ENCODE data around the gene RNF7.
"Not testable (repeated sequence)": the region's sequence is repeated elsewhere in the genome, so short reads cannot be mapped to it uniquely, and the experiment has no call there.

The RNF7 gene

DNA sequence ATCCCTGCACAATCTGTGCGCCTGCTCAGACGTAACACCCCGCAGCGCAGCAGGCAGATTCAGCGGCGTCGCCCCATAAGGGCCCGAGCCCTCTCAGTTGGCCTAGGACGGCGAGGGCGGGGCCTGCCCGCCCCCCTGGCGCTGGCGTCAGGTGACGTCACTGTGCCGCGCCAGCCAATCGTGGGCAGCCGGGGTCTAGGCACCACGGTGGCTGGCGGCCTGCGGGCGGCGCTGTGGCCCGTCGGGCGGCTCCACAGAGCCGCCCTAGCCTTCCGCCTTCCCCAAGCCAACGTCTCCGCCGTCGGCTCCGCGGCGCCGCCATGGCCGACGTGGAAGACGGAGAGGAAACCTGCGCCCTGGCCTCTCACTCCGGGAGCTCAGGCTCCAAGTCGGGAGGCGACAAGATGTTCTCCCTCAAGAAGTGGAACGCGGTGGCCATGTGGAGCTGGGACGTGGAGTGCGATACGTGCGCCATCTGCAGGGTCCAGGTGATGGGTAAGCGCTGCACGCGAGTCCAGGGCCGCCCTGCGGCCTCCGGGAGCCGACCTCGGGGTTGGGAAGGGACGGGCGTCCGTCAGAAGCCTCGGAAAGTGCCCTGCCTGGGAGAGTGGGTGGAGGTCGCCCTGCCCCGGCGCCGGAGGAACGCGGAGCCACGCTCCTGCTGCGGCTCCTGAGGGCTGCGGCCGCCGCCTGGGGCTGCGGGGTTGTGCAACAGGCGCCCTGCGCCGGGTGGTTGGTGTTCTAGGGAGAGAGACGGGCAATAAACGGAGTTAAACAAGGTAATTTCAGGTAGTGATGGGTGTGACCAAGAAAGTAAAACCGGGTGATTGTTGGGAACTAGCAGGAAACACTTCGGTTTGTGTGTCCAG is at the start of gene RNF7:
TSS of gene RNF7 (plus strand) at position 277 of the 869 bp plus-strand sequence. CDS start at position 321, 44 bp downstream.
- peak; percentile 77 for DNase-seq (ENCODE audit: low read depth)

DNA sequence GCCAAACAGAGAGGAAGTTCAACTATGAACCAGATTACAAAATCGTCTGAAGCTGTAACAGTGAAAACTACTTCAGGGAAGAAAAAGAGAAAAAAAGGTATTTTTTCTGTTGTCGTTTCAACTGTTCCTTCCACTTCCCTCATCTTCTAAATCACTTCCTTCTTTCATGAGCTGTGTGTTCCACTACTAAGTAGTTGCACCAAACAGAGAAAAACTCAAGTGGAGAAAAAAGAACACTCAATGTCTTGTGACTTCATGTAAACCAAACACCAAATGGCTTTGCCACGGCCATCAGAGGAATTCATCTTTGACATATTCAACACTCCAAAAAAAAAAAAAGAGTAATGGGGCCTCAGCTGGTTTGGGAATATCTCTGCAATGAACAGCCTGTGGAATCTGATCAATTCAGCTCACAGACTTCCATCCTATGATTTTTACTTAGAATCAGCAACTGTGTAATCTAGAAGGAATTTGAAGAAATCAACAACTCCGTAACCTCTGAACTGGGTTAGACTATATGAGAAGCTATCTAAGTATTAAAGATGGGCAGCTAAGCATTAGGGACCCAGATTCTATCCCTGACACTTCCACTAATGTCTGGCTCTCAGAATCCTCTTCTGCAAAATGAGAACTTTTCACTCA is 47.5 kb upstream of the RNF7 start:
- DNase-seq (ENCODE audit: low read depth), result no peak

DNA sequence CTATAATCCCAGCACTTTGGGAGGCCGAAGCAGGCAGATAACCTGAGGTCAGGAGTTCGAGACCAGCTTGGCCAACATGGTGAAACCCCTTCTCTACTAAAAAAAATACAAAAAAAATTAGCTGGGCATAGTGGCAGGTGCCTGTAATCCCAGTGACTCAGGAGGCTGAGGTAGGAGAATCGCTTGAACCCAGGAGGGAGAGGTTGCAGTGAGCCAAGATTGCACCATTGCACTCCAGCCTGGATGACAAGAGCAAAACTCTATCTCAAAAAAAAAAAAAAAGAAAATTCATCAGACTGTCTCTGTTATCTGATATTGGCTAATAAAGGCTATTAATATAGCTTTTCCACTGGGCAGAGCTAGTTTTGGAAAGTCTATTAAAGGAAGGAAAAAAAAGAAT is 46.6 kb upstream of the RNF7 start:
- not testable (repeated sequence) for DNase-seq (ENCODE audit: low read depth)

DNA sequence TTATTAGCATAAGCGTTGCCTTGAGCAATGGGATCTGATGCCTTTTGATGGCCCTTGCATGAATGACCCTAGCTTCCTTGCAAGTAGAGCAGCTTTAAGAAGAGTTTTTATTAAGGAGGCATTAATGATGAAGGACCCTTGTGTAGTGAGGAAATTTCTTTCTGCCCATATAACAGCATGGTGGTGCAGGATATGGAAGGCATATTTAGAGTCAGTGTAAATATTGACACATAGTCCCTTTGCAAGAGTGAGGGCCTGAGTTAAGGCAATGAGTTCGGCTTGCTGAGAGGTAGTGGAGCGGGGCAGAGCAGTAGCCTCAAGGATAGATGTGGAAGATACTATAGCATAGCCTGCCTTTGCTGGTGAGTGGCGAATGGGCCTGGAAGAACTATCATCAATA is 45.1 kb upstream of the RNF7 start:
- DNase-seq (ENCODE audit: low read depth), result not testable (repeated sequence)

DNA sequence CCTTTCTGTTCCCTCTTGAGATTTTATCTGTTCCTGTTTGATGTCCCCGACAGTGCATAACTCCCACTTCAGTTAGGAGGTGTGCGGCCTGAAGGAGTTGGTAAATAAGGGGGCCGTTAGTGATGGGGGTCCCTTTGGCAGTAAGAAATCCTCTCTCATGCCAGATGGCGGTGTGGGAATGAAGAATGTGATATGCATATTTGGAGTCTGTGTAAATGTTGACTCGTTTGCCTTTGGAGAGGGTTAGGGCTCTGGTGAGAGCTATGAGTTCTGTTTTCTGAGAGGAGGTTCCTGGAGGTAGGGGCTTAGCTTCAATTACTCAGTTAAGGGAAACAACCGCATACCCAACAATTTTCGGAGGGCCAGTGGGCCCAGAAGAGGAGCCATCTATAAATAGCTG is 38.8 kb upstream of the RNF7 start:
- no peak for DNase-seq (ENCODE audit: low read depth)

DNA sequence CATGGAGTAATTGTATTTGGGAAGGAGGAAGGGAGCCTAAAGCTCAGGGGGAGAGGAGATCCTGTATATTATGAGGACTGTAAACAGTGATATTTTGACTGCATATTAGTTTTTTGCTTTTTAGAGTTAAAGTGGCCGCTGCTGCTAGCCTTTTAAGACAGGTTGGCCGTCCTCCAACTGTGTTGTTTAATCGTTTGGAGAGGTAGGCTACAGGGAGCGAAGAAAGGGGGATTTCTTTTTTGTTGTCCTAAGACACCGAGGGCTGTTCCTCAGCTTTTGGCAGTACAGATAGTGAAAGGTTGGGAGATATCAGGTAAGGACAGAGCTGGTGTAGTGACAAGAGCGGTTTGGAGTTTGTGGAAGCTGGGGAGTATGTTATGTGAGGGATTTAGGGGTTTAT is 38.2 kb upstream of the RNF7 start:
- no peak for DNase-seq (ENCODE audit: low read depth)

DNA sequence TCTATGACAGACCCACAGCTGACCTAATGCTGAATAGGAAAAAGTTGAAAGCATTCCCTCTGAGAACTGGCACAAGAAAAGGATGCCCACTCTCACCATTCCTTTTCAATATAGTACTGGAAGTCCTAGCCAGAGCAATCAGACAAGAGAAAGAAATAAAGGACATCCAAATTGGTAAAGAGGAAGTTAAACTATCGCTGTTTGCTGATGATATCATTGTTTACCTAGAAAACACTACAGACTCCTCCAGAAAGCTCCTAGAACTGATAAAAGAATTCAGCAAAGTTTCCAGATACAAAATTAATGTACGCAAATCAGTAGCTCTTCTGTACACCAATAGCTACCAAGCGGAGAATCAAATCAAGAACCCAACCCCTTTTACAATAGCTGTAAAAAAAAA is 34.7 kb upstream of the RNF7 start:
- not testable (repeated sequence) for DNase-seq (ENCODE audit: low read depth)

DNA sequence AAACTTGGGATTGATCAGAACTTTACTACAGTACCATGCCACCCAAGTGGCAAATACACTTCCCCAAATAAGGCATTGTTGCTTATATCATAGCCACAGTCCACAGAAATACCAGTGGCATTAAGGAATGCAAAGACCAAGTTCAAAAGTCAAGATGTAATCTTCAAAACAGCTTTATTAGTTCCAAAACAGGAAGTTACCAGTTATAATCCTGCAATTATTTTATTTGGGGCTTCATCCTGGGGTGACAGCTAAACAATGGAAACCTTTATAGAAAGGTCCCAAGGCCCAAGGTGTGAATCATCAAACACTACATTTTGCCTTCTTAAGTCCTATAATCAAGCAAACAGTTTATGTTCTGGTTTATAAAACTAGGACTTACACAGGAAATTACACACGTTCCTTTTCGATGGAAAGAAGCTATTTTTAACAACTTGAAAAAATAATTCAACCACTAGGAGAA is 30.3 kb upstream of the RNF7 start:
- no peak for DNase-seq (ENCODE audit: low read depth)

DNA sequence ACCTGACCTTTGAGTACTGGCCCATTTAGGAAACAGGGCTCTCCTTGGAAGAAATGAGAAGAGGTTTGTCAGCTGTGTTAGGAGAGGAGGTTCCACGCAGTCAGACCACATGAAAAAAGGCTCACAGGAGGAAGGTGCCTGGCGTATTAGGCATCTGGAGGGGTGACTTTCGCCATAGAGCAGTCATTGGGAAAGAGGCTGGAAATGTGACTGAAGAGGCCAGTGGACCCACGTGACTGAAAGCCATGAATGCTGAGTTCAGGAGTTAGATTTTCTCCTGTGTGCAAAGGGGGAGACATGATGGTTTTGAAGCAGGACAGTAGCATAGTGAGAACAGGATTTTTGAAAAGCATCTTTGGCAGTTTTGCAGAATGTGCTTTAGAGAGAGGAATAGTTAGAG is 29.7 kb upstream of the RNF7 start:
- no peak for DNase-seq (ENCODE audit: low read depth)

DNA sequence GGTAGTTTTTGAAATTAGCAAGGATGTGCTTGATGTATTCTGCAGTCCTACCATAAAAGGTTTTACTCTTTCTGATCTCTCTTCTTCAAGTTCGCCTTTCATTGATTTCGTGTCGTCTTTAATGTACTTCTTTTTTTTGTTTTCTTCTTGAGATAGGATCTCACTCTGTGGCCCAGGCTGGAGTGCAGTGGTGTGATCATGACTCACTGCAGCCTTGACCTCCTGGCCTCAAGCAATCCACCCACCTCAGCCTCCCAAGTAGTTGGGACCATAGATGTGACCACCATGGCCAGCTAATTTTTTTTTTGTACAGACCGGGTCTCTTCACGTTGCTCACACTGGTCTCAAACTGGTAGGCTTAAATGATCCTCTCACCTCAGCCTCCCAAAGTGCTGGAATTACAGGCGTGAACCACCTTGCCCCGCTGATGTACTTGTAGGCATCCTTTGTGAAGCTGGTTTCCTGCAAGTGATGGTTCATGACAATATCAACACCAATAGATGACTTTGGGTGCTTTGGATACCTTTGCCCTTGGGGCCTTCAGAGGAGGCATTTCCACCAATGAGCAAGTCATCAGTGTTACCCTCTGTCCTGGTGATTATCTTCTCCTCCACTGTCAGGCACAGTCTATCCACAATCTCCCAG is 28.9 kb upstream of the RNF7 start:
- no peak for DNase-seq (ENCODE audit: low read depth)

DNA sequence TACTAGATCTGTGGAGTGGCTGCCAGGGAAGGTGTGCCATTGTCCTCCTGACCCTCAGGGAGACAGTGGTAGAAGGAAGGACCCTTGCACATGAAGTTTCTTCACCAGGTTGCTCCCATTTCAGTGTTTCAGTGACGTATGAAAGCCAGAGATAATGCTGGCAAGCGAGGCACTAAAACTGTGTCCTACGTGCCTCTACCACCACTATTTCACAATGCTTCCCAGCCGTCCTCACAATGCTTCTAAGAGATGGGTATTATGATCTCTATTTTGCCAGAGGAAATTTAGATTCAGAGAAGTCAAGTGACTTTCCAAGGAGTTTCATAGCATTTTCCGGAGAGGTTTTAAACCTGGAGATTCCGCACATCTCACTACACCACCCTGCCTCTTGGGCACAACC is 28.0 kb upstream of the RNF7 start:
- no peak for DNase-seq (ENCODE audit: low read depth)

DNA sequence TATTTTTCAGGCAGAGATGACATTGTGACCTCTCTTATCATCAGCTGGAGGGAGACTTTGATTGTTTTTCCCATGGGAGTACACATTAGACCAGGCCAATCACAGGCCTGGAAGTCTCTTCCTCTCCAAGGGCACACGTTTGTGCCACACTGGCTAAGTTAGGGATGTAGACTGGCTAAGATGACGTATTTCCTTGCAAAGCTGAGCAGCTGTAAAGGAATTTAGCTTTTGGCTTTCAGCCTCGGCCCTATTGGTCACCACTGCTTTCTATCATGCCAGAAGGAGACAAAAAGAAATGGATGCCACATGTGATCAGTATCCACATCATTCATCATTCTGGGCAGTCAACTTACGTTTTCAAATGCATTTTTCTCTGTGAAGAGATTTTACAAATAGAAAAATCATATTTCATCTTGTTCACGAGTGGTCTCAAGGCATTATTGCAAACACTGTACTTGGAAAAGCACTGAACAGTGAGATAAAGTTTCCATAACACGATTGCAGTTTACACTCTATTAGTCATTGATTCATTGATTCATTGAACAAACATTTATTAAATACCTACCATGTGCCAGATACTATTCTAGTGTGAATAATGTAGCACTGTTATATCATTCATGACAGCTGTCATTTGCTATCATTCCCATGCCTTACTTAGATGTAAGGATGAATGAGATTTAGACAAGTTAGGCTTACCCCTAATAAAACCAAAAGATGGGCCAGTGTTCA is 27.0 kb upstream of the RNF7 start:
- DNase-seq (ENCODE audit: low read depth), result peak; percentile 88

DNA sequence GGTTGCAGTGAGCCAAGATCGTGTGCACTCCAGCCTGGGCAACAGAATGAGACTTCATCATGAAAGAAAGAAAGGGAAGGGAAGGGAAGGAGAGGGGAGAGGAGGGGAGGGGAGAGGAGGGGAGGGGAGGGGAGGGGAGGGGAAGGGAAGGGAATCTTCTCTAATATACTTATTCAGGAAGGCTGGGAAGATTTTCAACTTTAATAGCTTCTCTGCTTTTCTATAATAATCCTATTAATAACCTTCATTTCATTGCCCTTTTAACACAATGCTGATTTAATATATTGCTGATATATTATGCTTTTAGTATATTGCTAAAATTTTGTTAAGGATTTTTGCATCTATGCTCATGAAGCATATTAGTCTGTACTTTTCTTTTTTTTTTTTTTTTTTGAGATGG is 23.4 kb upstream of the RNF7 start:
- DNase-seq (ENCODE audit: low read depth), result no peak

DNA sequence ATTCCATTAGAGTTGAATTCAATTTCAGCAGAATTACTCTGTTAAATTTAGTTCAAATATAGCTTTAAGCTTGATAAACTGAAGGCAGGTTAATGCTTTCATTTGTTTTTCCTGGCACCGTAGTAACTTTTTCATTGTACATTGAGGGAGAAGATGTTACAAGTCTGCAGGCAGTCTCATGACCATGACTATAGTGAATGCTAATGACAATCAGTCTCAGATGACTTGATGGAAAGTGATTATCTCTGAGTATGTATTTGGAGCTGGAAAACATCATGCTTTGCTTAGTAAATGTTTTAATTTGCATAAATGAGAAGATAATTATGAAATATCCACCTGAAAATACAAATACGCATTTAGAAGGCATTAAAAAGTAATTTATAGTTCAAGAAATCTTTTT is 16.0 kb upstream of the RNF7 start:
- DNase-seq (ENCODE audit: low read depth), result no peak

DNA sequence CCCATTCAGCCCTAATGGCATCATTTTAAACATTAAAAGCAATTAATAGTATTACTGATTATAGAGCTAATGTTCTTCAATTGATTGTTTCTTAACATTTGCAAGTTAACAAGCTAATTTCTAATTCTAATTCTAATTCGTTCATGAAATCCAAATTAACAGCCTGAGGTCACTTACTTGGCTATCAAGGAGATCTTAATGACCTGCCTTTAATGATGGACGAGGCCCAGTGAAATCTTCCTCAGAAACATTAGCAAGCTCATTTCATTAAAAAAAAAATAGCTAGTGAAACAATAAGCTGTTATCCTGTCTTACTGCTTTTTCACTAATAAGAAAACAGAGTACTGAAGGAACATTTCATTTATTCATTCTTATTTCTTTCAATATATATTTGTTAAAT is 15.4 kb upstream of the RNF7 start:
- no peak for DNase-seq (ENCODE audit: low read depth)

DNA sequence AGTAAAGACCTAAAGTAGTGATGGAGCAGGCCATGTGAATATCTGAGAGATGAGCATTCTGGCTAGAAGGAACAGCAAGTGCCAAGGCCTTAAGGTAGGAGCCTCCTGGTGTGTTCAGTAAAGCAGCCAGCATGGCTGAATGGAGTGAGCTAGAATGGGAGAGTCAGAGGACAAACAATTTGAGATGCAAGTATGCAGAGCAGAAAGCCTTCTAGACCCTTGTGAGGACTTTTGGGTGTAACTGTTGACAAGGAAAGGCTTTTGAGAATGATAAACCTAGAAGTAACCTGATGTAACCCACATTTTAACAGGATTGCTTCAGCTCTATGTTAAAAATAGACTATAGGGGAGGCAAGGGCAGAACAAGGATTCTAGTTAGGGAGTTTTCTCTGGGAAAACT is 14.8 kb upstream of the RNF7 start:
- no peak for DNase-seq (ENCODE audit: low read depth)

DNA sequence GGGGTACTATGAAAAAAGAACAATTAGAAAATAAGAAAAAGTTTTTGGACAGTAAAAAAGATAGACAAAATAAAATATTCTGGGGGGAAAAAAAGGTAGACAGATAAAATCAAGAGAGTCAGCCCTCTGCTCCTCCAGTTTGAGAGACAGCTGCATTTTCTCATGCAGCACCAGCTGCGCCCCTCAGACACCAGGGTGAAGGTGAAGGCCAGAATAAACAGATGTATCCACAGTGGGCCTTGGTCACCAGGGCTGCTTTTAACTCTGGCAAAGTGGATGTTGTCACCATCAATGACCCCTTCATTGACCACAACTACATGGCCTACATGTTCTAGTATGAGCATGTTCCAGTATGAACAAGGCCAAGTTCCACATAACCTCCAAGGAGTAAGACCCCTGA is 13.9 kb upstream of the RNF7 start:
- DNase-seq (ENCODE audit: low read depth), result no peak

DNA sequence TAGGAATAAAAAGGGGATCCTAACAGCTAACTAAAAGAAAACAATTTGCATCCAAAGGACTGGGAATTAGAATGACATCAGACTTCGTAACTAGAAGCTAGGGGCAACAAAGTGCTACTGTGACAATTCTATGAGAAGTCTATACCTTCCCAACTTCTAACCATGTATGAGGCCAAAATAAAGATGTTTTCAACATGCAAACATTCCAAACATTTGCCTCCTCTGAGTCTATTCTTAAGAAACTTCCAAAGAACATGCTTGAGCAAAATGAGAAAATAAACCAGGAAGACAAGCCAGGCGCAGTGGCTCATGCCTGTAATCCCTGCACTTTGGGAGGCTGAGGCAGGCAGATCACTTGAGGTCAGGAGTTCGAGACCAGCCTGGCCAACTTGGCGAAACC is 13.1 kb upstream of the RNF7 start:
- no peak for DNase-seq (ENCODE audit: low read depth)

DNA sequence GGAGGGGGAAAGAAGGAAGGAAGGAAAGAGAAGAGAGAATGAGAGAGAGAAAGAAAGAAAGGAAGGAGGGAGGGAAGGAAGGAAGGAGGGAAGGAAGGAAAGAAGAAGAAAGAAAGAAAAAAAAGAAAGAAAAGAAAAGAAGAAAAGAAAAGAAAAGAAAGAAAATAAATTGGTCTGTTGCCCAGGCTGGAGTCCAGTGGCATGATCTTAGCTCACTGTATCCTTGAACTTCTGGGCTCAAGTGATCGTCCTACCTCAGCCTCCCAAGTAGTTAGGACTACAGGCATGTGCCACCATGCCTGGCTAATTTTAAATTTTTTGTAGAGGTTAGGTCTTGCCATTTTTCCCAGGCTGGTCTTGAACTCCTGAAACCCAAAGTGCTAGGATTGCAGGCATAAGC is 11.6 kb upstream of the RNF7 start:
- DNase-seq (ENCODE audit: low read depth), result no peak

DNA sequence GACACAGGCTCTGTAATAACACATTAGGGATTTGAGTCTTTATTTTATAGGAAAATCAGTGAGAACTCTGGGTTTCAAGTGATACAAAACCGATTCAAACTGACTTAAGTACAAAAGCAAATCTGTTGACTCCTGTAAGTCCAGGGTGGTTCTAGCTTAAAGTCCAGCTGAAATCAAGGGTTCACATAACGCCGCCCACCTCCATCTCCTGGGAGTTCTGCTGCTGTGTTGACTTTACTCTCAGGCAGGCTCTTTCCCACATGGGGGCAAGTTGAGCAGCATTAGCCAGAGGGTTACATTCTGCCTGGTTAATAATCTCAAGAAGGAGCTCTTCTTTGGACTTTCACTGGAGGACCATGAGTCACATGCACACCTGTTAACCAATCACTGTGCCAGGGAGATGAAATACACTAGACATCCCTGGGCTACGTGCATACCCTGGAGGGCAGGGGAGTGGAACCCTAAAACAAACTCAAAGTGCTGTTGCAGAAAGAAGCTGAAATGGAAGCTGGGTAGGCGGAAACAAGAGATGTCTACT is 9.7 kb upstream of the RNF7 start:
- no peak for DNase-seq (ENCODE audit: low read depth)

DNA sequence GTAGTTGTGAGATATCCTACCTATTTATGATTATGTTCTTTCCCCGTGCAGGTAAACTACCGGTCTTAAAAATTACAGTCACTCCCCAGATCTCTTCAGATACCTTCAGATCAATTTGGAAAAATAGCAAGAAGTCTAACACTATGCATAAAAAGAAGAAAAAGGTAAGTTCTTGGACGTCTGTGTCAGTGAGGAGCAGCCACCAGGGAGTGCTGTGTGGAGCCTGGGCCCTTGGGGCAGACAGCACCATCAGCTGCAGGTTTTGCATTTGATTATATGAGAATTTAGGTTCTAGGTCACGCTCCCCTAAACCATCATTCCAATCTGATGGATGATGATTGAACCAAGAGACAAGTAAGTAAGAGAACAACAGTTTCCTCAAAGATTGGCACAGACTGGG is 8.9 kb upstream of the RNF7 start:
- DNase-seq (ENCODE audit: low read depth), result no peak

DNA sequence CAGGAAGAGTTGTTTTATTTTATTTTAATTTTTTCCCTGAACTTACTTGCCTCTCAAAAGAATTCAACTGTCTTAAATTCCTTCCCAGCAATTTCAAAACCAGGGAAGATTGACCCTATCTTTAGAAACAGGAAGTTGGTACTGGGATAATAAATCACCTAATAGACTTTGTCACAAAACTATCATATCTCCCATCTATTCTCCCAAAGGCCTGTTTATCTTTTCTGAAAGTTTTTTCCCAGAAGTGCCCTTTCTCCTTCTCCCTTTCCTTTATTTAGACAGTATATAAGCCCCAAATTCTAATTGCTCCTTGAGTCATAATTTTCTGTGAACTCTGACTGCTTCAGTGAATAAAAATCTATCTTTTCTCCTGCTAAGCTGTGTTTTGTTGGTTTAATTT is 2.9 kb upstream of the RNF7 start:
- DNase-seq (ENCODE audit: low read depth), result no peak

All from HS-5 (cell line).